DOHH2 (cell line): Measurements from ENCODE around the gene TSPAN10.

Source experiments
- H3F3A ChIP-seq: fragments of 200-600 bp; sonication (generic), shearing (Covaris generic); 2 replicates; pipeline ENCODE4 v1.6.0; 2016; ENCODE audit warnings: antibody characterized with exemption, mild to moderate bottlenecking; ENCODE audit not compliant: control insufficient read depth, insufficient read depth
- H3K27ac ChIP-seq: fragments of 200-600 bp; sonication (generic); 2 replicates; pipeline ENCODE4 v1.5.1; 2014; ENCODE audit warnings: low read depth, mild to moderate bottlenecking, low read length, moderate library complexity
- H3K27me3 ChIP-seq: fragments of 200-600 bp; sonication (generic); 2 replicates; pipeline ENCODE4 v1.6.1; 2014; ENCODE audit warnings: mild to moderate bottlenecking, low read length, mixed read lengths; ENCODE audit not compliant: control insufficient read depth
- H3K36me3 ChIP-seq: fragments of 200-600 bp; sonication (generic); 2 replicates; pipeline ENCODE4 v1.6.1; 2014; ENCODE audit warnings: mild to moderate bottlenecking, low read length, moderate library complexity, mixed read lengths; ENCODE audit not compliant: control insufficient read depth
- H3K4me1 ChIP-seq: fragments of 200-600 bp; sonication (generic); 2 replicates; pipeline ENCODE4 v1.6.1; 2014; ENCODE audit warnings: mild to moderate bottlenecking, low read length, mixed read lengths; ENCODE audit not compliant: control insufficient read depth
- H3K4me2 ChIP-seq: fragments of 200-600 bp; sonication (generic); 2 replicates; pipeline ENCODE4 v1.6.0; 2014; ENCODE audit warnings: mild to moderate bottlenecking, low read length, moderate library complexity
- H3K4me3 ChIP-seq: fragments of 200-600 bp; sonication (generic); 2 replicates; pipeline ENCODE4 v1.5.1; 2014; ENCODE audit warnings: mild to moderate bottlenecking, low read length, mixed read lengths
- H3K79me2 ChIP-seq: fragments of 200-600 bp; sonication (generic); 2 replicates; pipeline ENCODE4 v1.6.1; 2014; ENCODE audit warnings: mild to moderate bottlenecking, low read length, mixed read lengths; ENCODE audit not compliant: control insufficient read depth
- H3K9me2 ChIP-seq: fragments of 200-600 bp; sonication (generic); replicated peaks from 2 replicates; pipeline ENCODE4 v1.6.1; 2014; ENCODE audit warnings: mild to moderate bottlenecking, low read length, mixed read lengths; ENCODE audit not compliant: control insufficient read depth
- H3K9me3 ChIP-seq: fragments of 200-600 bp; sonication (generic); 2 replicates; pipeline ENCODE4 v1.6.1; 2014; ENCODE audit warnings: antibody characterized with exemption, low read length, mixed read lengths; ENCODE audit not compliant: control insufficient read depth, insufficient read depth
- H4K20me1 ChIP-seq: fragments of 200-600 bp; sonication (generic); 2 replicates; pipeline ENCODE4 v1.6.0; 2014; ENCODE audit warnings: low read depth, mild to moderate bottlenecking, antibody characterized with exemption, low read length, moderate library complexity; ENCODE audit not compliant: control insufficient read depth, insufficient read depth
- EZH2phosphoT487 ChIP-seq: fragments of 200-600 bp; sonication (generic); IDR thresholded peaks from 2 replicates; pipeline ENCODE4 v1.6.1; 2017; ENCODE audit warnings: borderline replicate concordance, mild to moderate bottlenecking, antibody characterized with exemption, low read length, moderate library complexity, mixed read lengths
- TF ChIP-seq, protein P1 (sequence below): fragments of 200-600 bp; sonication (generic); IDR thresholded peaks from one replicate; pipeline ENCODE4 v1.5.1; 2014; ENCODE audit warnings: antibody characterized with exemption, mild to moderate bottlenecking, low read depth, low read length; ENCODE audit not compliant: poor library complexity, severe bottlenecking

The TSPAN10 gene

GRCh38 chr17:81644976-81645952 lies 8.3 kb downstream of the TSPAN10 start:
- Histone ChIP-seq H3K4me1 (no peaks in the 10 kb centered on the region), H3F3A (no peaks in the 10 kb centered on the region), H3K4me2 (no peak overlapping the region)

GRCh38 chr17:81646869-81647600 lies 10.0 kb downstream of the TSPAN10 start:
- Histone ChIP-seq H4K20me1 (no peaks in the 10 kb centered on the region), H3K36me3 (no peaks in the 10 kb centered on the region), H3K4me1 (no peaks in the 10 kb centered on the region), H3K27ac (no peak overlapping the region), H3K4me2 (no peak overlapping the region), H3F3A (no peaks in the 10 kb centered on the region), H3K79me2 (no peaks in the 10 kb centered on the region), H3K9me2 (no peaks in the 10 kb centered on the region), H3K27me3 (no peaks in the 10 kb centered on the region), H3K4me3 (no peak overlapping the region), H3K9me3 (no peaks in the 10 kb centered on the region)
- TF ChIP-seq, protein P1, sequence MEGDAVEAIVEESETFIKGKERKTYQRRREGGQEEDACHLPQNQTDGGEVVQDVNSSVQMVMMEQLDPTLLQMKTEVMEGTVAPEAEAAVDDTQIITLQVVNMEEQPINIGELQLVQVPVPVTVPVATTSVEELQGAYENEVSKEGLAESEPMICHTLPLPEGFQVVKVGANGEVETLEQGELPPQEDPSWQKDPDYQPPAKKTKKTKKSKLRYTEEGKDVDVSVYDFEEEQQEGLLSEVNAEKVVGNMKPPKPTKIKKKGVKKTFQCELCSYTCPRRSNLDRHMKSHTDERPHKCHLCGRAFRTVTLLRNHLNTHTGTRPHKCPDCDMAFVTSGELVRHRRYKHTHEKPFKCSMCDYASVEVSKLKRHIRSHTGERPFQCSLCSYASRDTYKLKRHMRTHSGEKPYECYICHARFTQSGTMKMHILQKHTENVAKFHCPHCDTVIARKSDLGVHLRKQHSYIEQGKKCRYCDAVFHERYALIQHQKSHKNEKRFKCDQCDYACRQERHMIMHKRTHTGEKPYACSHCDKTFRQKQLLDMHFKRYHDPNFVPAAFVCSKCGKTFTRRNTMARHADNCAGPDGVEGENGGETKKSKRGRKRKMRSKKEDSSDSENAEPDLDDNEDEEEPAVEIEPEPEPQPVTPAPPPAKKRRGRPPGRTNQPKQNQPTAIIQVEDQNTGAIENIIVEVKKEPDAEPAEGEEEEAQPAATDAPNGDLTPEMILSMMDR = no peak
- TF ChIP-seq EZH2phosphoT487 = no peak

More at GRCh38 chr17:81644976-81645952, 8.3 kb downstream of the TSPAN10 start:
- no peaks in the 10 kb centered on the region for H3K27me3 ChIP-seq
- H3K36me3 ChIP-seq = no peaks in the 10 kb centered on the region
- no peak overlapping the region for H3K27ac ChIP-seq
- no peaks in the 10 kb centered on the region for H4K20me1 ChIP-seq
- H3K9me2 ChIP-seq = no peaks in the 10 kb centered on the region
- H3K4me3 ChIP-seq = no peak overlapping the region
- no peaks in the 10 kb centered on the region for H3K9me3 ChIP-seq
- no peaks in the 10 kb centered on the region for H3K79me2 ChIP-seq
- TF ChIP-seq EZH2phosphoT487 = no peak
- TF ChIP-seq, protein P1 = no peak

DNA sequence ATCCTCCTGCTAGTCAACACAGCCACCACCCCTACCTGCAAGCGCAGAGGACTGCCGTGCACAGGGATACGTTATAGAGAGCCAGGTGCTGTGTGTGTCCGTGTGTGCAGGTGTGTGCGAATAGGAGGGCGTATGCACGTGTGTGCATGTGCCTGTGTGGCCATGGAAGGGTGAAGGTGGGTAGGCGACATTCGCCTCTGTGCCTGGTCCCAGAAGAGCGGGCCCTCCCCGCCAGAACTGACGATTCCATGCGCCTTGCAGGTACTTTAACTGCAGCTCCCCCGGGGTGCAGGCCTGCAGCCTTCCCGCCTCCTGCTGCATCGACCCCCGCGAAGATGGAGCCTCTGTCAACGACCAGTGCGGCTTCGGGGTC lies 10.6 kb downstream of the TSPAN10 start:
- Histone ChIP-seq H4K20me1 (no peaks in the 10 kb centered on the region), H3K4me1 (peaks cover under 1% of the 10 kb centered on the region), H3K9me2 (no peaks in the 10 kb centered on the region), H3K27ac (no peak overlapping the region), H3K36me3 (no peaks in the 10 kb centered on the region), H3K9me3 (no peaks in the 10 kb centered on the region), H3F3A (no peaks in the 10 kb centered on the region), H3K4me3 (no peak overlapping the region), H3K79me2 (no peaks in the 10 kb centered on the region), H3K27me3 (no peaks in the 10 kb centered on the region), H3K4me2 (no peak overlapping the region)
- TF ChIP-seq, protein P1 = no peak
- TF ChIP-seq EZH2phosphoT487 = no peak
